ENCODE results near the gene CBX6. TPM values are rescaled to one million over a fixed set of nuclear protein-coding genes. Genes with fewer than 3 reads are reported as not detected.

Gene CBX6
- polyA plus RNA-seq, 1 donor (not counting 4 experiments of a cell fraction or from before 2014, with no cell fraction given): 4.1 TPM

DNA sequence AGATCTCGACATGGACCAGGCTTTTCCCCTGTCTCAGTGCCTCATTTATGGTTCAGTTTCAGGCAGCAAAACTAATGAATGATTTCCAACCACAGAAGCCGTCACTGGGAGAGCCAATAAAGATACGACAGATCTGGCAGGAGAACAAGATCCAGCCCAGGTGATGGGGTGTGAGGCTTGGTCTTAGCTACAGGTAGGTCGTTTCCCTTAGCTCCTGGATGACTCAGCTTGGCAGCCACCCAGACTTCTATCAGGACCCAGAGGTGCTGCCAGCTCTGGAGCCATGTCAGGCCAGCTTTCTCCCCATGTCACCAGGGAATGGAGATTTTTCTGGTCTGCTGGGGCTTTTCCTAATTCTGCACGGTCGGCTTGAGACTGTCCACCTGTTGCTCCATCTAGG lies 49.1 kb upstream of the CBX6 start:
- Histone ChIP-seq H3K27me3 (ENCODE audit: control insufficient read depth, extremely low read depth, insufficient read depth, low read length) (peaks cover 20% of the 10 kb centered on the region), H3K79me2 (ENCODE audit: control insufficient read depth, insufficient read depth, low read length) (no peaks in the 10 kb centered on the region), H2AFZ (ENCODE audit: control insufficient read depth, low read length) (no peak overlapping the region), H3K9me3 (ENCODE audit: control insufficient read depth, low read depth, low read length) (no peaks in the 10 kb centered on the region), H3K9me1 (ENCODE audit: control insufficient read depth, extremely low read depth, insufficient read depth, low read length) (no peaks in the 10 kb centered on the region), H3K4me3 (ENCODE audit: control insufficient read depth in 2 of 3, extremely low read depth in 1 of 3, insufficient read depth in 2 of 3, low read depth in 1 of 3, low read length in 3 of 3) (no peak overlapping the region), H3K36me3 (ENCODE audit: control insufficient read depth in 2 of 2, extremely low read depth in 1 of 2, insufficient read depth in 2 of 2, low read length in 2 of 2) (no peaks in the 10 kb centered on the region), H3K4me2 (ENCODE audit: control insufficient read depth, extremely low read depth, insufficient read depth, low read depth, low read length) (no peak overlapping the region), H3K27ac (ENCODE audit: control insufficient read depth, insufficient read depth, low read length) (no peak overlapping the region), H3K9ac (ENCODE audit: control insufficient read depth, extremely low read depth, insufficient read depth, low read length) (no peak overlapping the region), H3K4me1 (ENCODE audit: control insufficient read depth, extremely low read depth, insufficient read depth, low read length) (peaks cover 24% of the 10 kb centered on the region), H4K20me1 (ENCODE audit: control insufficient read depth, extremely low read depth, insufficient read depth, low read length) (no peaks in the 10 kb centered on the region)
- FAIRE-seq: peak; percentile 76
- dilution Hi-C loops (cut with MboI; ENCODE audit: extremely low pct_ligation_motif_present, low sequenced_read_pairs): no loop called here
- TF ChIP-seq EZH2 (IDR thresholded peaks at IDR 0.05; ENCODE audit: low read length): no peak
- TF ChIP-seq, protein P1, sequence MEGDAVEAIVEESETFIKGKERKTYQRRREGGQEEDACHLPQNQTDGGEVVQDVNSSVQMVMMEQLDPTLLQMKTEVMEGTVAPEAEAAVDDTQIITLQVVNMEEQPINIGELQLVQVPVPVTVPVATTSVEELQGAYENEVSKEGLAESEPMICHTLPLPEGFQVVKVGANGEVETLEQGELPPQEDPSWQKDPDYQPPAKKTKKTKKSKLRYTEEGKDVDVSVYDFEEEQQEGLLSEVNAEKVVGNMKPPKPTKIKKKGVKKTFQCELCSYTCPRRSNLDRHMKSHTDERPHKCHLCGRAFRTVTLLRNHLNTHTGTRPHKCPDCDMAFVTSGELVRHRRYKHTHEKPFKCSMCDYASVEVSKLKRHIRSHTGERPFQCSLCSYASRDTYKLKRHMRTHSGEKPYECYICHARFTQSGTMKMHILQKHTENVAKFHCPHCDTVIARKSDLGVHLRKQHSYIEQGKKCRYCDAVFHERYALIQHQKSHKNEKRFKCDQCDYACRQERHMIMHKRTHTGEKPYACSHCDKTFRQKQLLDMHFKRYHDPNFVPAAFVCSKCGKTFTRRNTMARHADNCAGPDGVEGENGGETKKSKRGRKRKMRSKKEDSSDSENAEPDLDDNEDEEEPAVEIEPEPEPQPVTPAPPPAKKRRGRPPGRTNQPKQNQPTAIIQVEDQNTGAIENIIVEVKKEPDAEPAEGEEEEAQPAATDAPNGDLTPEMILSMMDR (optimal IDR thresholded peaks at IDR 0.05 in 1 of 3, IDR thresholded peaks at IDR 0.05 in 1 of 3, conservative IDR thresholded peaks at IDR 0.05 in 1 of 3; ENCODE audit: extremely low read depth in 1 of 3, insufficient read depth in 2 of 3, low read length in 3 of 3): no peak
- DNase-seq (ENCODE audit: low read depth, low spot score): no peak

DNA sequence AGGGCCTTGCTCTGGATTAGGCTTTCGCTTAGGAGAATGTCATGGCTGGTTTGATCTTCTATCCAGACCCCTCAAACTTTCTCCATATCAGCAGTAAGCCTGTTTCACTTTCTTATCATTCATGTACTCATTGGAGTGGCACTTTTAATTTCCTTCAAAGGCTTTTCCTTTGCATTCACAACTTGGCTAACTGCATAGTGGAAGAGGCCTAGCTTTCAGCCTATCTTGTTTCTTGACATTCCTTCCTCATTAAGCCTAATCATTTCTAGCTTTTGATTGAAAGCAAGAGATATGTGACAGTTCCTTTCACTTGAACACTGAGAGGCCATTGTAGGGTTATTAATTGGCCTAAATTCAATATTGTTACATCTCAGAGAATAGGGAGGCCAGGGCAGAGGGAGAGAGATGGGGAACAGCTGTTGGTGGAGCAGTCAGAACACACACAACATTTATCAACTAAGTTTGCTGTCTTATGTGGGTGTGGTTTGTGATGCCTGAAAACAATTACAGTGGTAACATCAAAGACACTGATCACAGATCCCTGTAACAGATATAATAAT lies 47.7 kb upstream of the CBX6 start:
- no peaks in the 10 kb centered on the region for H4K20me1 ChIP-seq (ENCODE audit: control insufficient read depth, extremely low read depth, insufficient read depth, low read length)
- H3K4me2 ChIP-seq (ENCODE audit: control insufficient read depth, extremely low read depth, insufficient read depth, low read depth, low read length): no peak overlapping the region
- no peak overlapping the region for H3K9ac ChIP-seq (ENCODE audit: control insufficient read depth, extremely low read depth, insufficient read depth, low read length)
- H3K36me3 ChIP-seq (ENCODE audit: control insufficient read depth in 2 of 2, extremely low read depth in 1 of 2, insufficient read depth in 2 of 2, low read length in 2 of 2): no peaks in the 10 kb centered on the region
- no peak for FAIRE-seq
- no peak overlapping the region for H2AFZ ChIP-seq (ENCODE audit: control insufficient read depth, low read length)
- peaks cover 14% of the 10 kb centered on the region for H3K27me3 ChIP-seq (ENCODE audit: control insufficient read depth, extremely low read depth, insufficient read depth, low read length)
- dilution Hi-C loops (cut with MboI; ENCODE audit: extremely low pct_ligation_motif_present, low sequenced_read_pairs): no loop called here
- DNase-seq (ENCODE audit: low read depth, low spot score): no peak
- H3K4me3 ChIP-seq (ENCODE audit: control insufficient read depth in 2 of 3, extremely low read depth in 1 of 3, insufficient read depth in 2 of 3, low read depth in 1 of 3, low read length in 3 of 3): no peak overlapping the region
- H3K9me1 ChIP-seq (ENCODE audit: control insufficient read depth, extremely low read depth, insufficient read depth, low read length): no peaks in the 10 kb centered on the region
- no peak overlapping the region for H3K27ac ChIP-seq (ENCODE audit: control insufficient read depth, insufficient read depth, low read length)
- H3K79me2 ChIP-seq (ENCODE audit: control insufficient read depth, insufficient read depth, low read length): no peaks in the 10 kb centered on the region
- H3K4me1 ChIP-seq (ENCODE audit: control insufficient read depth, extremely low read depth, insufficient read depth, low read length): peaks cover 22% of the 10 kb centered on the region
- TF ChIP-seq, protein P1 (optimal IDR thresholded peaks at IDR 0.05 in 1 of 3, IDR thresholded peaks at IDR 0.05 in 1 of 3, conservative IDR thresholded peaks at IDR 0.05 in 1 of 3; ENCODE audit: extremely low read depth in 1 of 3, insufficient read depth in 2 of 3, low read length in 3 of 3): no peak
- no peak for TF ChIP-seq EZH2 (IDR thresholded peaks at IDR 0.05; ENCODE audit: low read length)
- no peaks in the 10 kb centered on the region for H3K9me3 ChIP-seq (ENCODE audit: control insufficient read depth, low read depth, low read length)
